K562 (cell line): ENCODE results near the gene KMO. TPM values are rescaled to one million over a fixed set of nuclear protein-coding genes. Genes with fewer than 3 reads are reported as not detected.

ENCODE experiments used
- ARNT ChIP-seq, 2 experiments: fragments of 450-650 bp; IDR thresholded peaks; 2 replicates each; pipeline ENCODE4 v1.6.1; 2016; ENCODE audit warnings: mild to moderate bottlenecking in 1 of 2
- CXXC5 ChIP-seq: fragments of 250-450 bp; sonication (Bioruptor Pico); IDR thresholded peaks from 2 replicates; pipeline ENCODE4 v1.8.0; 2022; ENCODE audit warnings: inconsistent platforms, mild to moderate bottlenecking, moderate library complexity
- EWSR1 ChIP-seq: fragments of 450-650 bp; IDR thresholded peaks from 2 replicates; pipeline ENCODE4 v1.6.1; 2018; ENCODE audit warnings: borderline replicate concordance, mild to moderate bottlenecking, low read depth, moderate library complexity; ENCODE audit not compliant: partially characterized antibody
- HEY1 ChIP-seq: fragments of 250-450 bp; sonication (Bioruptor Pico); IDR thresholded peaks from 2 replicates; pipeline ENCODE4 v1.5.0; 2020; ENCODE audit warnings: mild to moderate bottlenecking, moderate library complexity, borderline replicate concordance
- LARP7 ChIP-seq: fragments of 450-650 bp; IDR thresholded peaks from 2 replicates; pipeline ENCODE4 v1.6.1; 2016
- MAFF ChIP-seq: IDR thresholded peaks from 2 replicates; pipeline ENCODE4 v1.6.1; 2012; ENCODE audit warnings: low read length, improper control_type of control experiment
- NFE2 ChIP-seq: IDR thresholded peaks from 2 replicates; pipeline ENCODE4 v1.6.1; 2014; ENCODE audit warnings: antibody characterized with exemption, low read depth
- SMAD2 ChIP-seq: fragments of 150-350 bp; IDR thresholded peaks from 2 replicates; pipeline ENCODE4 v1.6.1; 2014; ENCODE audit warnings: low read depth, mild to moderate bottlenecking, low read length
- SOX6 ChIP-seq: fragments of 450-650 bp; IDR thresholded peaks from 2 replicates; pipeline ENCODE4 v1.6.1; 2014; ENCODE audit warnings: mild to moderate bottlenecking
- TCF3 ChIP-seq: sonication (generic); formaldehyde crosslinking; IDR thresholded peaks from 2 replicates; pipeline ENCODE4 v1.4.0; 2020; ENCODE audit warnings: mild to moderate bottlenecking, missing genetic modification reagents
- WHSC1 ChIP-seq: IDR thresholded peaks from one replicate; pipeline ENCODE4 v1.6.1; 2012; ENCODE audit warnings: low read length, control low read depth, inconsistent platforms
- ZFP30 ChIP-seq: fragments of 250-450 bp; sonication (Bioruptor Pico); IDR thresholded peaks from 2 replicates; pipeline ENCODE4 v1.8.0; 2022; ENCODE audit warnings: moderate library complexity, mild to moderate bottlenecking, inconsistent platforms, borderline replicate concordance
- ZNF212 ChIP-seq: fragments of 450-650 bp; formaldehyde crosslinking; IDR thresholded peaks from 2 replicates; pipeline ENCODE4 v1.4.0; 2020; ENCODE audit warnings: mild to moderate bottlenecking
- ZNF589 ChIP-seq: fragments of 200-800 bp; sonication (Bioruptor generic); IDR thresholded peaks from 2 replicates; pipeline ENCODE4 v1.6.1; 2016; ENCODE audit warnings: low read depth, missing genetic modification characterization, missing compliant biosample characterization
- polyA plus RNA-seq, 8 experiments: library from polyadenylated mRNA; depleted of rRNA in 4 of 8; stranded (reverse) in 5 of 8; unstranded in 3 of 8; fragments of >200 nt; fragmentation: Nextera tagmentation in 2 of 8; fragmentation: Illumina TruSeq in 1 of 8; extraction: Ambion mirVana in 2 of 8; extraction: Trizol in 1 of 8; gene quantifications; 2 replicates each; pipeline versions ENCODE4 v1.2.1 to v1.2.3, GENCODE V29; 2011 to 2014; ENCODE audit warnings: inconsistent platforms in 1 of 8, missing spikeins in 1 of 8
- total RNA-seq, 7 experiments: library from RNA; depleted of rRNA in 6 of 7; stranded (reverse); fragments of >200 nt in 6 of 7; fragmentation: Illumina TruSeq in 2 of 7; extraction: Trizol in 2 of 7; gene quantifications; 2 replicates each; pipeline versions ENCODE4 v1.2.1 to v1.2.3, GENCODE V29; 2011 to 2021; ENCODE audit warnings: low replicate concordance in 1 of 7
- TF ChIP-seq, protein P1 (sequence below), 2 experiments: fragments of 200-800 bp in 1 of 2; sonication (Bioruptor generic) in 1 of 2; sonication (generic) in 1 of 2; formaldehyde crosslinking in 1 of 2; IDR thresholded peaks in 1 of 2; conservative IDR thresholded peaks in 1 of 2; 2 replicates each; pipeline versions ENCODE4 v1.5.0 to v1.6.1; 2016 to 2020; ENCODE audit warnings: missing compliant biosample characterization in 1 of 2, missing genetic modification characterization in 1 of 2, missing genetic modification reagents in 1 of 2
- TF ChIP-seq, protein P2 (sequence below): sonication (generic); formaldehyde crosslinking; IDR thresholded peaks from 2 replicates; pipeline ENCODE4 v1.8.0; 2022; ENCODE audit warnings: missing genetic modification reagents, mild to moderate bottlenecking, moderate library complexity, borderline replicate concordance

Gene KMO
- total and polyA plus RNA-seq, 9 of the 15 experiments (the other 6 are each of a cell fraction or from before 2014, with no cell fraction given) = 0.01 to 0.11 (median 0.01) TPM; not detected in 6

DNA sequence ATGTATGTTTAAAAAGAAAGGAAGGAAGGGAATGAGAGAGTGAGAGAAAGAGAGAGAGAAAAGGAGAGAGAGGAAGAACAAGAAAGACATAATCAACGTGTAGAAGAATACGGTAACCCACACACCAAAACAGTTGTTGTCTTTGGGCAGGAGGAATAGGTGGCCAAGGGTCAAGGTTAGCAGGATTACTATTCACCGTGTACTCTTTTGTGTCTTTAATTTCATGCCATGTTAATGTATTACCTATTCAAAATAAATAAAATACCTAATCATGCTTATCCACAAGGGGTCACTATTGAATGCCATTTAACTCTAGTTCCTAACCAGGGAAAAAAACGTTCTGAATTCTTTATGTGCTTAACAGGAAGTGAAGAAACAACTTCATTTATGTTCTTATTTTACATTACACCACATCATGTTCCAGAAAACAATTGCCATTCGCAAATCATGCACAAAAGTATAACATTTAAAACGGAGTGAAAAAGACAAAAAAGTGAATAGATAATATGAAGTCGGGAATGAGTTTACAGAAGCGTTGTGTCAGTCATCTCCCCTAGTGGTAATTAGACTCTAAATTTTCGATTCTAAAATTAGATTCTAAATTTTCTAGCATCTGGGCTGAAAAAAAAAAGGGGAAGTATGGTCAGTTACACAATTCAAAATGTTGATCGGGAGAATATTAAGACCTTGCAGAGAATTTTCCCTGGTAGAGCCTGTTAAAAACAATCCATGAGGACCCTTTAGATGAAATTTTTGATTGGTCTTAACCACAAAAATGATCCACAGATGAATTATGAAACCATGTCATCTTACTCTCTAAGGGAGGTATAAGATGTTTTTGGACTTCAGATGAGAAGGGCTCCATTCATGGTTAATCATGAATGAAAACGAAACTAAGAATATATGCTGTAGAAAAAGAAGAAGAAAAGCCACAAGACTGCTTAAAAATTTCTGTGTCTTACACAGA, 700 bp upstream of the KMO start (continued):
- TF ChIP-seq, protein P1, sequence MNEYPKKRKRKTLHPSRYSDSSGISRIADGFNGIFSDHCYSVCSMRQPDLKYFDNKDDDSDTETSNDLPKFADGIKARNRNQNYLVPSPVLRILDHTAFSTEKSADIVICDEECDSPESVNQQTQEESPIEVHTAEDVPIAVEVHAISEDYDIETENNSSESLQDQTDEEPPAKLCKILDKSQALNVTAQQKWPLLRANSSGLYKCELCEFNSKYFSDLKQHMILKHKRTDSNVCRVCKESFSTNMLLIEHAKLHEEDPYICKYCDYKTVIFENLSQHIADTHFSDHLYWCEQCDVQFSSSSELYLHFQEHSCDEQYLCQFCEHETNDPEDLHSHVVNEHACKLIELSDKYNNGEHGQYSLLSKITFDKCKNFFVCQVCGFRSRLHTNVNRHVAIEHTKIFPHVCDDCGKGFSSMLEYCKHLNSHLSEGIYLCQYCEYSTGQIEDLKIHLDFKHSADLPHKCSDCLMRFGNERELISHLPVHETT (CRISPR knock-in tag; conservative IDR thresholded peaks at IDR 0.05 in 1 of 2, IDR thresholded peaks at IDR 0.05 in 1 of 2) = peak in 1 of 2 experiments; percentile 53; a peak in 1 of 4 replicates
- TF ChIP-seq SMAD2 = no peak
- TF ChIP-seq HEY1 = 0 out of 2 replicates have a peak, but pooled peaks have one; percentile 17
- TF ChIP-seq ZFP30 (CRISPR knock-in tag) = no peak
- TF ChIP-seq ARNT (IDR thresholded peaks at IDR 0.05) = peak; percentile 29 to 72; a peak in 1 of 4 replicates
- no peak for TF ChIP-seq WHSC1
- TF ChIP-seq CXXC5 (CRISPR knock-in tag) = no peak
- peak; percentile 16 for TF ChIP-seq EWSR1
- TF ChIP-seq TCF3 (CRISPR knock-in tag) = no peak
- TF ChIP-seq NFE2 = peak; percentile 37; the same call in 1 of the 2 replicates
- no peak for TF ChIP-seq ZNF212 (CRISPR knock-in tag)
- TF ChIP-seq, protein P2, sequence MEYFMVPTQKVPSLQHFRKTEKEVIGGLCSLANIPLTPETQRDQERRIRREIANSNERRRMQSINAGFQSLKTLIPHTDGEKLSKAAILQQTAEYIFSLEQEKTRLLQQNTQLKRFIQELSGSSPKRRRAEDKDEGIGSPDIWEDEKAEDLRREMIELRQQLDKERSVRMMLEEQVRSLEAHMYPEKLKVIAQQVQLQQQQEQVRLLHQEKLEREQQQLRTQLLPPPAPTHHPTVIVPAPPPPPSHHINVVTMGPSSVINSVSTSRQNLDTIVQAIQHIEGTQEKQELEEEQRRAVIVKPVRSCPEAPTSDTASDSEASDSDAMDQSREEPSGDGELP (CRISPR knock-in tag) = no peak
- TF ChIP-seq SOX6 = peak; percentile 25; the same call in 1 of the 2 replicates
- no peak for TF ChIP-seq LARP7
- TF ChIP-seq ZNF589 (CRISPR knock-in tag) = peak; percentile 73; the same call in 1 of the 2 replicates
- 0 out of 2 replicates have a peak, but pooled peaks have one; percentile 1 for TF ChIP-seq MAFF
